K562 (cell line): ENCODE results near the gene DHTKD1. TPM values are rescaled to one million over a fixed set of nuclear protein-coding genes. Genes with fewer than 3 reads are reported as not detected.

Source experiments
- E2F1 ChIP-seq: sonication (generic); formaldehyde crosslinking; IDR thresholded peaks from 2 replicates; pipeline ENCODE4 v1.8.1; 2023; ENCODE audit warnings: mild to moderate bottlenecking, missing genetic modification reagents, moderate library complexity
- ETV1 ChIP-seq: fragments of 450-650 bp; conservative IDR thresholded peaks from 2 replicates; pipeline ENCODE4 v1.6.1; 2016; ENCODE audit warnings: missing genetic modification characterization, control low read depth, low read depth, missing compliant biosample characterization
- FOXK2 ChIP-seq, 2 experiments: fragments of 450-650 bp; IDR thresholded peaks in 1 of 2; conservative IDR thresholded peaks in 1 of 2; 2 replicates each; pipeline ENCODE4 v1.6.1; 2016; ENCODE audit warnings: low read depth in 2 of 2, mild to moderate bottlenecking in 1 of 2
- GABPA ChIP-seq: fragments of 200-800 bp; sonication (Bioruptor generic); conservative IDR thresholded peaks from 2 replicates; pipeline ENCODE4 v1.6.1; 2016; ENCODE audit warnings: low read depth, missing genetic modification characterization, missing compliant biosample characterization
- POLR2A ChIP-seq: fragments of 450-650 bp; conservative IDR thresholded peaks from 2 replicates; pipeline ENCODE4 v1.6.1; 2016
- RBM22 ChIP-seq: fragments of 200-400 bp; formaldehyde crosslinking; IDR thresholded peaks from 2 replicates; pipeline ENCODE4 v1.6.1; 2018; ENCODE audit warnings: low read length, low read depth; ENCODE audit not compliant: poor library complexity, severe bottlenecking
- TAF1 ChIP-seq: IDR thresholded peaks from 2 replicates; pipeline ENCODE4 v1.6.1; 2011; ENCODE audit warnings: mild to moderate bottlenecking, low read length, moderate library complexity; ENCODE audit not compliant: insufficient read depth, control insufficient read depth, severe bottlenecking; ENCODE audit errors: extremely low read depth
- TFAM ChIP-seq: fragments of 250-450 bp; sonication (Bioruptor Pico); conservative IDR thresholded peaks from 2 replicates; pipeline ENCODE4 v1.5.0; 2021; ENCODE audit warnings: mild to moderate bottlenecking, moderate library complexity
- ZBTB33 ChIP-seq: sonication (generic); formaldehyde crosslinking; IDR thresholded peaks from 2 replicates; pipeline ENCODE4 v1.8.1; 2023; ENCODE audit warnings: mild to moderate bottlenecking, missing genetic modification reagents
- ZBTB49 ChIP-seq: sonication (generic); formaldehyde crosslinking; IDR thresholded peaks from 2 replicates; pipeline ENCODE4 v1.8.0; 2022; ENCODE audit warnings: missing genetic modification reagents, mild to moderate bottlenecking, borderline replicate concordance
- ZNF280B ChIP-seq: fragments of 250-450 bp; sonication (Bioruptor Pico); IDR thresholded peaks from 2 replicates; pipeline ENCODE4 v1.5.1; 2021; ENCODE audit warnings: mild to moderate bottlenecking
- ZNF316 ChIP-seq: fragments of 450-650 bp; IDR thresholded peaks from 2 replicates; pipeline ENCODE4 v1.6.1; 2016
- ZNF507 ChIP-seq: conservative IDR thresholded peaks from 2 replicates; pipeline ENCODE4 v1.6.1; 2017; ENCODE audit warnings: missing genetic modification characterization, missing compliant biosample characterization
- ZNF785 ChIP-seq: fragments of 250-450 bp; sonication (Bioruptor Pico); IDR thresholded peaks from 2 replicates; pipeline ENCODE4 v1.4.0; 2020; ENCODE audit warnings: mild to moderate bottlenecking
- polyA plus RNA-seq, 8 experiments: library from polyadenylated mRNA; depleted of rRNA in 4 of 8; stranded (reverse) in 5 of 8; unstranded in 3 of 8; fragments of >200 nt; fragmentation: Nextera tagmentation in 2 of 8; fragmentation: Illumina TruSeq in 1 of 8; extraction: Ambion mirVana in 2 of 8; extraction: Trizol in 1 of 8; gene quantifications; 2 replicates each; pipeline versions ENCODE4 v1.2.1 to v1.2.3, GENCODE V29; 2011 to 2014; ENCODE audit warnings: inconsistent platforms in 1 of 8, missing spikeins in 1 of 8
- total RNA-seq, 7 experiments: library from RNA; depleted of rRNA in 6 of 7; stranded (reverse); fragments of >200 nt in 6 of 7; fragmentation: Illumina TruSeq in 2 of 7; extraction: Trizol in 2 of 7; gene quantifications; 2 replicates each; pipeline versions ENCODE4 v1.2.1 to v1.2.3, GENCODE V29; 2011 to 2021; ENCODE audit warnings: low replicate concordance in 1 of 7
- TF ChIP-seq, protein P1 (sequence below): sonication (generic); formaldehyde crosslinking; IDR thresholded peaks from 2 replicates; pipeline ENCODE4 v1.8.0; 2023; ENCODE audit warnings: mild to moderate bottlenecking, missing genetic modification reagents
- TF ChIP-seq, protein P2 (sequence below): sonication (generic); formaldehyde crosslinking; IDR thresholded peaks from 2 replicates; pipeline ENCODE4 v1.8.0; 2022; ENCODE audit warnings: mild to moderate bottlenecking, missing genetic modification reagents

DHTKD1 gene
- total and polyA plus RNA-seq, 9 of the 15 experiments (the other 6 are each of a cell fraction or from before 2014, with no cell fraction given): 3.1 to 19.7 (median 6.8) TPM

- TF ChIP-seq ZBTB49 (CRISPR knock-in tag) (no peak), POLR2A (peak; percentile 52; the same call in 1 of the 2 replicates), FOXK2 (conservative IDR thresholded peaks at IDR 0.05 in 1 of 2, IDR thresholded peaks at IDR 0.05 in 1 of 2; ENCODE audit: low read depth in 2 of 2) (peak; percentile 59; a peak in 2 of 4 replicates), ZNF316 (no peak), TAF1 (peak; percentile 65), ZBTB33 (CRISPR knock-in tag) (no peak), ZNF785 (CRISPR knock-in tag) (no peak), ZNF280B (CRISPR knock-in tag) (no peak), TFAM (CRISPR knock-in tag) (no peak), RBM22 (no peak), ETV1 (tag) (peak; percentile 78), E2F1 (no peak), GABPA (tag) (peak; percentile 82), ZNF507 (tag) (no peak)
- TF ChIP-seq, protein P1, sequence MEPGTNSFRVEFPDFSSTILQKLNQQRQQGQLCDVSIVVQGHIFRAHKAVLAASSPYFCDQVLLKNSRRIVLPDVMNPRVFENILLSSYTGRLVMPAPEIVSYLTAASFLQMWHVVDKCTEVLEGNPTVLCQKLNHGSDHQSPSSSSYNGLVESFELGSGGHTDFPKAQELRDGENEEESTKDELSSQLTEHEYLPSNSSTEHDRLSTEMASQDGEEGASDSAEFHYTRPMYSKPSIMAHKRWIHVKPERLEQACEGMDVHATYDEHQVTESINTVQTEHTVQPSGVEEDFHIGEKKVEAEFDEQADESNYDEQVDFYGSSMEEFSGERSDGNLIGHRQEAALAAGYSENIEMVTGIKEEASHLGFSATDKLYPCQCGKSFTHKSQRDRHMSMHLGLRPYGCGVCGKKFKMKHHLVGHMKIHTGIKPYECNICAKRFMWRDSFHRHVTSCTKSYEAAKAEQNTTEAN: no peak
- TF ChIP-seq, protein P2, sequence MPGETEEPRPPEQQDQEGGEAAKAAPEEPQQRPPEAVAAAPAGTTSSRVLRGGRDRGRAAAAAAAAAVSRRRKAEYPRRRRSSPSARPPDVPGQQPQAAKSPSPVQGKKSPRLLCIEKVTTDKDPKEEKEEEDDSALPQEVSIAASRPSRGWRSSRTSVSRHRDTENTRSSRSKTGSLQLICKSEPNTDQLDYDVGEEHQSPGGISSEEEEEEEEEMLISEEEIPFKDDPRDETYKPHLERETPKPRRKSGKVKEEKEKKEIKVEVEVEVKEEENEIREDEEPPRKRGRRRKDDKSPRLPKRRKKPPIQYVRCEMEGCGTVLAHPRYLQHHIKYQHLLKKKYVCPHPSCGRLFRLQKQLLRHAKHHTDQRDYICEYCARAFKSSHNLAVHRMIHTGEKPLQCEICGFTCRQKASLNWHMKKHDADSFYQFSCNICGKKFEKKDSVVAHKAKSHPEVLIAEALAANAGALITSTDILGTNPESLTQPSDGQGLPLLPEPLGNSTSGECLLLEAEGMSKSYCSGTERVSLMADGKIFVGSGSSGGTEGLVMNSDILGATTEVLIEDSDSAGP (CRISPR knock-in tag): no peak
Observed at GRCh38 chr10:12042797-12043651, 25.7 kb upstream of the DHTKD1 start, which contains the start of gene UPF2 (continued).
